Vagina (tissue), 2 donors: ENCODE measurements around the gene GPD2.

Source experiments
- CTCF ChIP-seq, 3 experiments: fragments of 450-650 bp in 2 of 3; fragments of 200-600 bp in 1 of 3; sonication (generic) in 1 of 3; IDR thresholded peaks; one replicate each; pipeline ENCODE4 v1.5.1; 2017 to 2019; ENCODE audit warnings: antibody characterized with exemption in 3 of 3, mild to moderate bottlenecking in 2 of 3, moderate library complexity in 2 of 3
- POLR2A ChIP-seq, 2 donors: fragments of 450-650 bp; IDR thresholded peaks; one replicate each; pipeline ENCODE4 v1.6.1; 2017; ENCODE audit warnings: antibody characterized with exemption in 2 of 2, mild to moderate bottlenecking in 2 of 2, moderate library complexity in 2 of 2

- no peak for TF ChIP-seq CTCF (IDR thresholded peaks at IDR 0.05)
- no peak for TF ChIP-seq POLR2A (IDR thresholded peaks at IDR 0.05)
Observed at GRCh38 chr2:156472686-156473085, 36.5 kb downstream of the GPD2 start.
